Measurements from ENCODE around the gene TP53TG3D. TPM values are rescaled to one million over a fixed set of nuclear protein-coding genes. Genes with fewer than 3 reads are reported as not detected.
A peak's percentile ranks its signal among the peaks of the same experiment; 100 is the strongest.
"Not testable (repeated sequence)": the region's sequence is repeated elsewhere in the genome, so short reads cannot be mapped to it uniquely, and the experiment has no call there.

Gene TP53TG3D
- 1 to 10 TPM in 1 of 3 donors, not detected in 2; 1.1 TPM for polyA plus RNA-seq

- peak within 1 kb of the TSS in 1 of 5 donors; percentile 36 for H3K4me3 Mint-ChIP-seq
- H3K27ac Mint-ChIP-seq, H3K9me3 Mint-ChIP-seq: not testable (repeated sequence)
Measured at GRCh38 chr16:32252986-32253385, at the start of gene TP53TG3D. Gene TP53TG3D (plus strand): TSS chr16:32253286. CDS start chr16:32253354, 68 bp downstream.

GRCh38 chr16:32253507-32253906, 421 bp downstream of the TP53TG3D start:
- H3K4me1 Mint-ChIP-seq; H3K27ac Mint-ChIP-seq; H3K27me3 Mint-ChIP-seq (ENCODE audit: low read depth in 3 of 3); H3K9me3 Mint-ChIP-seq; H3K36me3 Mint-ChIP-seq: not testable (repeated sequence)
- DNase-seq, result peak; percentile 39 to 45 (median 40)
- peak overlapping the region in 1 of 5 donors; percentile 36 for H3K4me3 Mint-ChIP-seq

More at GRCh38 chr16:32252986-32253385, at the start of gene TP53TG3D:
- not testable (repeated sequence) for DNase-seq; H3K4me1 Mint-ChIP-seq; H3K36me3 Mint-ChIP-seq; H3K27me3 Mint-ChIP-seq (ENCODE audit: low read depth in 3 of 3)

GRCh38 chr16:32261526-32261925, 8.4 kb downstream of the TP53TG3D start:
- not testable (repeated sequence) for H3K4me1 Mint-ChIP-seq; DNase-seq; H3K27me3 Mint-ChIP-seq (ENCODE audit: low read depth in 3 of 3); H3K4me3 Mint-ChIP-seq; H3K9me3 Mint-ChIP-seq; H3K27ac Mint-ChIP-seq; H3K36me3 Mint-ChIP-seq

GRCh38 chr16:32263552-32263951, 10.5 kb downstream of the TP53TG3D start:
- H3K4me1 Mint-ChIP-seq; H3K36me3 Mint-ChIP-seq; H3K27ac Mint-ChIP-seq; H3K27me3 Mint-ChIP-seq (ENCODE audit: low read depth in 3 of 3); DNase-seq; H3K9me3 Mint-ChIP-seq; H3K4me3 Mint-ChIP-seq: not testable (repeated sequence)

- H3K4me3 Mint-ChIP-seq; H3K27ac Mint-ChIP-seq; DNase-seq; H3K27me3 Mint-ChIP-seq (ENCODE audit: low read depth in 3 of 3); H3K9me3 Mint-ChIP-seq; H3K36me3 Mint-ChIP-seq; H3K4me1 Mint-ChIP-seq: not testable (repeated sequence)
Measured at GRCh38 chr16:32281910-32282309, 28.8 kb downstream of the TP53TG3D start.

- H3K27me3 Mint-ChIP-seq (ENCODE audit: low read depth in 3 of 3); H3K27ac Mint-ChIP-seq; H3K4me1 Mint-ChIP-seq; DNase-seq; H3K4me3 Mint-ChIP-seq; H3K36me3 Mint-ChIP-seq; H3K9me3 Mint-ChIP-seq: not testable (repeated sequence)
Measured at GRCh38 chr16:32283024-32283423, 29.9 kb downstream of the TP53TG3D start.

- H3K36me3 Mint-ChIP-seq; H3K27me3 Mint-ChIP-seq (ENCODE audit: low read depth in 3 of 3); H3K4me3 Mint-ChIP-seq; DNase-seq; H3K4me1 Mint-ChIP-seq; H3K9me3 Mint-ChIP-seq; H3K27ac Mint-ChIP-seq: not testable (repeated sequence)
Measured at GRCh38 chr16:32283917-32284495, 30.9 kb downstream of the TP53TG3D start.

- not testable (repeated sequence) for DNase-seq, H3K27ac Mint-ChIP-seq, H3K9me3 Mint-ChIP-seq
Measured at GRCh38 chr16:32284800-32285796, 32.0 kb downstream of the TP53TG3D start.

GRCh38 chr16:32286193-32286592, 33.1 kb downstream of the TP53TG3D start:
- H3K4me1 Mint-ChIP-seq; H3K4me3 Mint-ChIP-seq; H3K36me3 Mint-ChIP-seq; H3K27me3 Mint-ChIP-seq (ENCODE audit: low read depth in 3 of 3); H3K9me3 Mint-ChIP-seq; H3K27ac Mint-ChIP-seq; DNase-seq: not testable (repeated sequence)

More at GRCh38 chr16:32284800-32285796, 32.0 kb downstream of the TP53TG3D start:
- H3K36me3 Mint-ChIP-seq; H3K27me3 Mint-ChIP-seq (ENCODE audit: low read depth in 3 of 3); H3K4me1 Mint-ChIP-seq; H3K4me3 Mint-ChIP-seq: not testable (repeated sequence)

- not testable (repeated sequence) for DNase-seq; H3K4me3 Mint-ChIP-seq; H3K27ac Mint-ChIP-seq; H3K27me3 Mint-ChIP-seq (ENCODE audit: low read depth in 3 of 3); H3K36me3 Mint-ChIP-seq; H3K9me3 Mint-ChIP-seq; H3K4me1 Mint-ChIP-seq
Measured at GRCh38 chr16:32287743-32288142, 34.7 kb downstream of the TP53TG3D start.

GRCh38 chr16:32289197-32289596, 36.1 kb downstream of the TP53TG3D start:
- H3K27ac Mint-ChIP-seq, result not testable (repeated sequence)

GRCh38 chr16:32302776-32303175, 49.7 kb downstream of the TP53TG3D start:
- not testable (repeated sequence) for H3K4me3 Mint-ChIP-seq; H3K4me1 Mint-ChIP-seq; H3K36me3 Mint-ChIP-seq; H3K27ac Mint-ChIP-seq; DNase-seq; H3K27me3 Mint-ChIP-seq (ENCODE audit: low read depth in 3 of 3); H3K9me3 Mint-ChIP-seq

More at GRCh38 chr16:32289197-32289596, 36.1 kb downstream of the TP53TG3D start:
- not testable (repeated sequence) for DNase-seq; H3K36me3 Mint-ChIP-seq; H3K27me3 Mint-ChIP-seq (ENCODE audit: low read depth in 3 of 3); H3K4me3 Mint-ChIP-seq; H3K9me3 Mint-ChIP-seq; H3K4me1 Mint-ChIP-seq
